ENCODE measurements around the gene ELFN1.
A peak's percentile ranks its signal among the peaks of the same experiment; 100 is the strongest.

The ELFN1 gene

GRCh38 chr7:1643270-1644092, 26.6 kb upstream of the ELFN1 start:
- Histone ChIP-seq H3K27ac (no peak overlapping the region), H3K27me3 (ENCODE audit: insufficient read depth, low read depth, severe bottlenecking) (no peaks in the 10 kb centered on the region), H3K36me3 (no peaks in the 10 kb centered on the region), H3K9me3 (ENCODE audit: severe bottlenecking) (no peaks in the 10 kb centered on the region), H3K4me3 (ENCODE audit: low read depth, low read length) (no peak overlapping the region)
- no peak for DNase-seq
- no peak for TF ChIP-seq CTCF (IDR thresholded peaks at IDR 0.05; ENCODE audit: low read depth, low read length)

- Histone ChIP-seq H3K9me3 (ENCODE audit: severe bottlenecking) (no peaks in the 10 kb centered on the region), H3K27me3 (ENCODE audit: insufficient read depth, low read depth, severe bottlenecking) (no peaks in the 10 kb centered on the region), H3K27ac (no peak overlapping the region; the same call in 1 of the 2 replicates), H3K4me3 (ENCODE audit: low read depth, low read length) (no peak overlapping the region), H3K36me3 (no peaks in the 10 kb centered on the region)
- TF ChIP-seq CTCF (IDR thresholded peaks at IDR 0.05; ENCODE audit: low read depth, low read length): no peak
- no peak for DNase-seq
These were observed 25.6 kb upstream of the ELFN1 start for GRCh38 chr7:1644341-1645070.

- H3K36me3 ChIP-seq: no peaks in the 10 kb centered on the region
- H3K27ac ChIP-seq: peak overlapping the region; percentile 8; the same call in 1 of the 2 replicates
- DNase-seq: no peak
- H3K27me3 ChIP-seq (ENCODE audit: insufficient read depth, low read depth, severe bottlenecking): no peaks in the 10 kb centered on the region
- no peak for TF ChIP-seq CTCF (IDR thresholded peaks at IDR 0.05; ENCODE audit: low read depth, low read length)
- no peaks in the 10 kb centered on the region for H3K9me3 ChIP-seq (ENCODE audit: severe bottlenecking)
- H3K4me3 ChIP-seq (ENCODE audit: low read depth, low read length): no peak overlapping the region
These were observed 25.0 kb upstream of the ELFN1 start for GRCh38 chr7:1645071-1645409.

GRCh38 chr7:1645476-1645875, 24.6 kb upstream of the ELFN1 start:
- Histone ChIP-seq H3K4me3 (ENCODE audit: low read depth, low read length) (no peak overlapping the region), H3K36me3 (no peaks in the 10 kb centered on the region), H3K27me3 (ENCODE audit: insufficient read depth, low read depth, severe bottlenecking) (no peaks in the 10 kb centered on the region), H3K9me3 (ENCODE audit: severe bottlenecking) (no peaks in the 10 kb centered on the region), H3K27ac (no peak overlapping the region)
- DNase-seq: no peak
- TF ChIP-seq CTCF (IDR thresholded peaks at IDR 0.05; ENCODE audit: low read depth, low read length): no peak

- Histone ChIP-seq H3K36me3 (no peaks in the 10 kb centered on the region), H3K27ac (peak overlapping the region; percentile 65; the same call in 1 of the 2 replicates), H3K4me3 (ENCODE audit: low read depth, low read length) (no peak overlapping the region), H3K27me3 (ENCODE audit: insufficient read depth, low read depth, severe bottlenecking) (no peaks in the 10 kb centered on the region), H3K9me3 (ENCODE audit: severe bottlenecking) (no peaks in the 10 kb centered on the region)
- TF ChIP-seq CTCF (IDR thresholded peaks at IDR 0.05; ENCODE audit: low read depth, low read length): no peak
- DNase-seq: no peak
These were observed 23.7 kb upstream of the ELFN1 start for GRCh38 chr7:1646391-1646790.
